ENCODE data around the gene AKR1B1. TPM values are rescaled to one million over a fixed set of nuclear protein-coding genes. Genes with fewer than 3 reads are reported as not detected.

Gene AKR1B1
- total RNA-seq (2014; rRNA removed; shearing (Covaris generic); ENCODE audit: low replicate concordance), result 58.4 and 96.2 TPM in 2 replicates

DNA sequence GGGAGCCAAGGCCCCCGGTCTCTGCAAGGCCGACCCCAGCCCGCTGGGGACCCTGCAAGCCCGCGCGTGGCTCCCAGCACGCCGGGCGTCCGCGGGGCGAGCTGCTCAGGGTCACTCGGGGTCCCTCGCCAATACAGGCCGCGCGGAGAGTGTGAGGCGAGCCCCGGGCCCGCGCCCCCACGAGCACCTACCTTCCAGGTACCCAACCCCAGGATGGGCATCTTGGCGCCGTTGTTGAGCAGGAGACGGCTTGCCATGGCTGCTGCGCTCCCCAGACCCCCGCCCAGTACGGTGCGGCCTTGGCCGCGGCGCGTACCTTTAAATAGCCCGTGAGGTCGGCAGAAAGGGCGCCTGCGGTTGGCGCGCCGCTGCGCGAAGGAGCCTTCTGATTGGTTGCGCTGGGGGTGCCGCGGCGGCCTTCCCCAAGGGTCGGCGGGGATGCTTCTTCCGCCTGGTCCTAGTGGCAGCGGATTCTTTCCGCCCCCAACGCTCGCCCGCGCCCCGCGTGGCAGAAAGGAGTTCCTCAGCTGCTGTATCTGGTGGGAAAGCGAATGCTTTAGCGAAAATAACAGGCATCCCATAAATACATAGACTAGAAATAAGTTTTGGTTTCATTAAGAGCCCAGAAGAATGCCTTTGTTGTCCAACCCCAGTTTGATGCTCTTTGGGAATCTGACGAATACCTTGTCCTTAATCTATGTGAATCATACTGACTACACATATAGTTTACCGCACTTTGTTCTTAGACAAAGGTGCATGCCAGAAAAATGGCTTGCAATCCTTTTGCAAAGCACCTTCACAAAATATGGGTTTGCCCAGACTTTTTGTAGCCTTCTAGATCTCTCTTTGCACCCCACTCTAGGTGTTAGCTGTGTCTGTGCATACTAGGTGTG is at the start of gene AKR1B1:
Gene AKR1B1 (minus strand): TSS at position 295 of the 893 bp plus-strand sequence. CDS start 38 bp downstream, at position 257.
- Histone ChIP-seq H3K9me2 (replicated peaks; ENCODE audit: insufficient read depth, low read length) (no peaks in the 10 kb centered on the region), H2AFZ (ENCODE audit: low read length) (peak within 1 kb of the TSS; percentile 97), H3K27me3 (ENCODE audit: low read length) (no peaks in the 10 kb centered on the region; the same call in 1 of the 2 replicates), H3K27ac (ENCODE audit: low read length) (peak within 1 kb of the TSS; percentile 20; the same call in 1 of the 2 replicates), H3K36me3 (ENCODE audit: insufficient read depth, low read length) (no peaks in the 10 kb centered on the region), H3K4me2 (ENCODE audit: low read depth, low read length, poor library complexity, severe bottlenecking) (peak within 1 kb of the TSS; percentile 77), H3K79me2 (ENCODE audit: low read length) (peaks cover 44% of the 10 kb centered on the region), H4K20me1 (ENCODE audit: insufficient read depth, low read depth, low read length) (no peaks in the 10 kb centered on the region), H3K4me3 (ENCODE audit: low read length) (peak within 1 kb of the TSS; percentile 93), H3K4me1 (ENCODE audit: low read length) (peaks cover 17% of the 10 kb centered on the region), H3K9me3 (ENCODE audit: low read length) (peaks cover 7% of the 10 kb centered on the region), H3K9ac (ENCODE audit: low read length) (peak within 1 kb of the TSS; percentile 91)
- peak; percentile 97 for DNase-seq

DNA sequence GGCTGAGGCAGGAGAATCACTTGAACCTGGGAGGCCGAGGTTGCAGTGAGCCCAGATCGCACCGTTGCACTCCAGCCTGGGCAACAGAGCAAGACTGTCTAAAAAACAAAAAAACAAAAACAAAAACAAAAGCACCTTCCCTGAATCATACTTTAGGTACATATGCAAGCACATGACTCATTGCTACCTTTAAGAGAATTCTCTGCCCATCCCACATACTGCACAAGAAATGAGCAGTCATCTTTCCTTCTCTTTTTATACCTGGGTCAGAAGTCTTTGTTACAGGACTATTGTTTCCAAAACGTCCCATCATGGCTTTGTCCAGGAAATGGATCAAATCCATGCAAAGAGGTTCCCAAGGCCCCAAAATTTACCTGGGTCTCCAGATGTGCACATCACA is 47.0 kb upstream of the AKR1B1 start:
- Histone ChIP-seq H3K79me2 (ENCODE audit: low read length) (no peaks in the 10 kb centered on the region), H3K9me2 (replicated peaks; ENCODE audit: insufficient read depth, low read length) (no peaks in the 10 kb centered on the region), H3K4me3 (ENCODE audit: low read length) (no peak overlapping the region), H4K20me1 (ENCODE audit: insufficient read depth, low read depth, low read length) (no peaks in the 10 kb centered on the region), H3K36me3 (ENCODE audit: insufficient read depth, low read length) (no peaks in the 10 kb centered on the region), H3K4me2 (ENCODE audit: low read depth, low read length, poor library complexity, severe bottlenecking) (no peak overlapping the region), H2AFZ (ENCODE audit: low read length) (no peak overlapping the region), H3K9ac (ENCODE audit: low read length) (no peak overlapping the region), H3K27me3 (ENCODE audit: low read length) (no peaks in the 10 kb centered on the region), H3K27ac (ENCODE audit: low read length) (no peak overlapping the region), H3K9me3 (ENCODE audit: low read length) (no peaks in the 10 kb centered on the region), H3K4me1 (ENCODE audit: low read length) (no peaks in the 10 kb centered on the region)
- DNase-seq, result no peak

DNA sequence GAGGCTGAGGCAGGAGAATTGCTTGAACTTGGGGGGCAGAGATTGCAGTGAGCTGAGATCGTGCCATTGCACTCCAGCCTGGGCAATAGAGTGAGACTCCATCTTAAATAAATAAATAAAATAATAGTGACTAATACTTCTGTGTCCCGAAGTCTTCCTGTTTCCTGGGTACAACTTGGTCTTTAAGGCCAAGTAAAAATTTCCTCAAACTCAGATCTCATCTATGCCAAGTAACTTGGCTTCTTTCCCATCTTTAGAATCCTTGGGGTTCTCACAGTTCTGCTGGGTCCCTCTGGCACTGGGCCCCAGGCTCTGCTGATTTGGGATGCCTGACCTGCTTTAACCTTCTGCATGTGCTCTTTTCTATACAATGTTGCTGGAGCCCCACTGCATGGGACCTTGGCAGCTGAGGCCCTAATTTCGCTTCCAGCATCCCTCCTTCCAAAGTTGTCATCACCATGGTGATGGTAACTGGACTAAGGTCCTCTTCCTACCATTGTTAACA is 45.8 kb upstream of the AKR1B1 start:
- Histone ChIP-seq H3K9me3 (ENCODE audit: low read length) (no peaks in the 10 kb centered on the region), H3K27me3 (ENCODE audit: low read length) (no peaks in the 10 kb centered on the region), H4K20me1 (ENCODE audit: insufficient read depth, low read depth, low read length) (no peaks in the 10 kb centered on the region), H3K9me2 (replicated peaks; ENCODE audit: insufficient read depth, low read length) (no peaks in the 10 kb centered on the region), H3K27ac (ENCODE audit: low read length) (no peak overlapping the region), H3K4me1 (ENCODE audit: low read length) (no peaks in the 10 kb centered on the region), H2AFZ (ENCODE audit: low read length) (no peak overlapping the region), H3K36me3 (ENCODE audit: insufficient read depth, low read length) (no peaks in the 10 kb centered on the region), H3K4me3 (ENCODE audit: low read length) (no peak overlapping the region), H3K9ac (ENCODE audit: low read length) (no peak overlapping the region), H3K4me2 (ENCODE audit: low read depth, low read length, poor library complexity, severe bottlenecking) (no peak overlapping the region), H3K79me2 (ENCODE audit: low read length) (no peaks in the 10 kb centered on the region)
- DNase-seq, result no peak

DNA sequence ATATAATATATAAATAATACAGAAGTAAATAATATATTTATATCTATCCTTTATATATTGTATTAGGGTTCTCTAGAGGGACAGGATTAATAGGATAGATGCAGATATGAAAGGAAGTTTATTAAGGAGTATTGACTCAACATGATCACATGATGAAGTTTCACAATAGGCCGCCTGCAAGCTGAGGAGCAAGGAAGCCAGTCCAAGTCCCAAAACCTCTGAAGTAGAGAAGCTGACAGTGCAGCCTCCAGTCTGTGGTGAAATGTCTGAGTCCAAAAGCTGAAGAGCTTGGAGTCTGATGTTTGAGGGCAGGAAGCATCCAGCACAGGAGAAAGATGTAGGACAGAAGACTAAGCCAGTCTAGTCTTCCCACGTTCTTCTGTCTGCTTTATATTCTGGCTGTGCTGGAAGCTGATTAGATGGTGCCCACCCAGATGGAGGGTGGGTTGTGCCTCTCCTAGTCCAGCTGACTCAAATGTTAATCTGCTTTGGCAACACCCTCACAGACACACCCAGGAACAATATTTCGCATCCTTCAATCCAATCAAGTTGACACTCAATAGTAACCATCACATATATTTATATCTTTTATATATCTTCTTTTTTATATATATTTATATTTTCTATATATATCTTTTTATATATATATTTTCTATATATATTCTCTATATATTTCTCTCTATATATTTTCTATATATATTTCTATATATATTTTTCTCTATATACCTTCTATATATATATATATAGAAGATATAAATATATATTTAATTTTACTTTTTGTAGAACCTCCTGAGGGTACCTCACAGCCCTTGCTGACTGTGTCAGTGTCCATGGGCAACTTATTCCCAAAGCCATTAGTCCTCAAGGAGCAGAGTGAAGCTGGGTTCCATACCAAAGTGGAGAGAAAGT is 43.8 kb upstream of the AKR1B1 start:
- Histone ChIP-seq H3K79me2 (ENCODE audit: low read length) (no peaks in the 10 kb centered on the region), H2AFZ (ENCODE audit: low read length) (no peak overlapping the region)
- DNase-seq, result no peak

DNA sequence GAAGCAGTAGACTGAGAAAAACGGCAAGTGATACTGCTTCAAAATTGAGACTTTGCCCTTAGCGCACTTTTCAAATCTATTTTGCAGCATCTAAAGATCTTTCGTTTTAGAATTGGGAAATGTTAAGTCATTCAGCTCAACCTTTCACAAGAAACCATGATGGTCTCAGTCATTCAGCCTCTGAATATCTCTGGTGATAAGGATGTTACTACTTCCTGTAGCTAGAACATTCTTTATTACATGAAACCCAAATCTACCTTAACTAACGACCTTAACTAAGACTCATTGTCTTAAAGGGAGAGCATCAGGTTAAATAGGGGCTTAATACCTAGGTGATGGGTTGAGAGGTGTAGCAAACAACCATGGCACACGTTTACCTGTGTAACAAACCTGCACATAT is 42.1 kb upstream of the AKR1B1 start:
- Histone ChIP-seq H4K20me1 (ENCODE audit: insufficient read depth, low read depth, low read length) (no peaks in the 10 kb centered on the region), H2AFZ (ENCODE audit: low read length) (no peak overlapping the region)
- no peak for DNase-seq

More for the DNA sequence above, 43.8 kb upstream of the AKR1B1 start:
- Histone ChIP-seq H3K27me3 (ENCODE audit: low read length) (no peaks in the 10 kb centered on the region), H3K36me3 (ENCODE audit: insufficient read depth, low read length) (no peaks in the 10 kb centered on the region), H3K4me3 (ENCODE audit: low read length) (no peak overlapping the region), H3K9ac (ENCODE audit: low read length) (no peak overlapping the region), H4K20me1 (ENCODE audit: insufficient read depth, low read depth, low read length) (no peaks in the 10 kb centered on the region), H3K9me3 (ENCODE audit: low read length) (no peaks in the 10 kb centered on the region), H3K4me2 (ENCODE audit: low read depth, low read length, poor library complexity, severe bottlenecking) (no peak overlapping the region), H3K27ac (ENCODE audit: low read length) (no peak overlapping the region), H3K9me2 (replicated peaks; ENCODE audit: insufficient read depth, low read length) (no peaks in the 10 kb centered on the region), H3K4me1 (ENCODE audit: low read length) (no peaks in the 10 kb centered on the region)

DNA sequence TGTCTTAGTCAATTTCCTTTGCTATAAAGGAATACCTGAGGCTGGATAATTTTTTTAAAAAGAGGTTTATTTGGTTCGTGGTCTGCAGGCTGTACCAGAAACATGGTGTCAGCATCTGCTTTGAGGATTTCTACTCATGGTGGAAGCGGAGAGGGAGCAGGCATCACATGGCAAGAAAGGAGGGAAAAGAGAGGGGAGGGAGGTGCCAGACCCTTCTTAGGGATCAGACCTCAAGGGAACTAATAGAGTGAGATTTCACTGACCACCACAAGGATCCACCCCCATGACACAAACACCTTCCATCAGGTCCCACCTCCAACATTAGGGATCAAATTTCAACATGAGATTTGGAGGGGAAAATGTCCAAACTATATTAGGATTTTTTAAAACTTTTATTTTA is 41.5 kb upstream of the AKR1B1 start:
- Histone ChIP-seq H3K27me3 (ENCODE audit: low read length) (no peaks in the 10 kb centered on the region), H2AFZ (ENCODE audit: low read length) (no peak overlapping the region), H3K27ac (ENCODE audit: low read length) (no peak overlapping the region), H3K79me2 (ENCODE audit: low read length) (no peaks in the 10 kb centered on the region), H4K20me1 (ENCODE audit: insufficient read depth, low read depth, low read length) (no peaks in the 10 kb centered on the region), H3K4me1 (ENCODE audit: low read length) (no peaks in the 10 kb centered on the region), H3K4me2 (ENCODE audit: low read depth, low read length, poor library complexity, severe bottlenecking) (no peak overlapping the region), H3K9me3 (ENCODE audit: low read length) (no peaks in the 10 kb centered on the region), H3K9ac (ENCODE audit: low read length) (no peak overlapping the region), H3K9me2 (replicated peaks; ENCODE audit: insufficient read depth, low read length) (no peaks in the 10 kb centered on the region), H3K4me3 (ENCODE audit: low read length) (no peak overlapping the region), H3K36me3 (ENCODE audit: insufficient read depth, low read length) (no peaks in the 10 kb centered on the region)
- DNase-seq, result no peak

More for the DNA sequence above, 42.1 kb upstream of the AKR1B1 start:
- no peak overlapping the region for H3K27ac ChIP-seq (ENCODE audit: low read length)
- H3K79me2 ChIP-seq (ENCODE audit: low read length), result no peaks in the 10 kb centered on the region
- H3K4me2 ChIP-seq (ENCODE audit: low read depth, low read length, poor library complexity, severe bottlenecking), result no peak overlapping the region
- H3K4me3 ChIP-seq (ENCODE audit: low read length), result no peak overlapping the region
- H3K9me3 ChIP-seq (ENCODE audit: low read length), result no peaks in the 10 kb centered on the region
- no peaks in the 10 kb centered on the region for H3K36me3 ChIP-seq (ENCODE audit: insufficient read depth, low read length)
- H3K9ac ChIP-seq (ENCODE audit: low read length), result no peak overlapping the region
- H3K4me1 ChIP-seq (ENCODE audit: low read length), result no peaks in the 10 kb centered on the region
- no peaks in the 10 kb centered on the region for H3K27me3 ChIP-seq (ENCODE audit: low read length)
- no peaks in the 10 kb centered on the region for H3K9me2 ChIP-seq (replicated peaks; ENCODE audit: insufficient read depth, low read length)

DNA sequence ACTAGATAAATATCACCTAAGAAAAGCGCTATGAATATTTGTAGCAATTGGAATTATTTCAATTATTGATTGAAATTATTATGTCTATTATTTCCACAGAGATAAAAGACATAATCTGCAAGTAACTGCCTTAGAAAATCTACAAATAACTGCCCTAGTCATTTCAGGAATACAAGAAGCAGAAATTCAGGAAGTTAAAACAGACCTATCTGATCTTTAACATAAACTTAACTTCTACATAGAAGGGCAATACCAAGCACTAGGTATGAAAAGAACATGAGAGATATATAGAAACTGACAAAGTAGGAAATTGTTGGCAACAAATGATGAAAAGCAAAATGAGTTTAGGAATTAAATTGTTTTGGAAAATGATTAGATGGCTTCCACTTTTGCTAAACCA is 36.6 kb upstream of the AKR1B1 start:
- no peak overlapping the region for H2AFZ ChIP-seq (ENCODE audit: low read length)
- no peaks in the 10 kb centered on the region for H3K27me3 ChIP-seq (ENCODE audit: low read length)
- no peak overlapping the region for H3K9ac ChIP-seq (ENCODE audit: low read length)
- H3K27ac ChIP-seq (ENCODE audit: low read length), result no peak overlapping the region
- no peaks in the 10 kb centered on the region for H3K79me2 ChIP-seq (ENCODE audit: low read length)
- no peak for DNase-seq
- no peak overlapping the region for H3K4me3 ChIP-seq (ENCODE audit: low read length)
- no peaks in the 10 kb centered on the region for H3K4me1 ChIP-seq (ENCODE audit: low read length)
- no peaks in the 10 kb centered on the region for H3K9me3 ChIP-seq (ENCODE audit: low read length)
- H3K4me2 ChIP-seq (ENCODE audit: low read depth, low read length, poor library complexity, severe bottlenecking), result no peak overlapping the region
- no peaks in the 10 kb centered on the region for H3K9me2 ChIP-seq (replicated peaks; ENCODE audit: insufficient read depth, low read length)
- H4K20me1 ChIP-seq (ENCODE audit: insufficient read depth, low read depth, low read length), result no peaks in the 10 kb centered on the region
- H3K36me3 ChIP-seq (ENCODE audit: insufficient read depth, low read length), result no peaks in the 10 kb centered on the region

DNA sequence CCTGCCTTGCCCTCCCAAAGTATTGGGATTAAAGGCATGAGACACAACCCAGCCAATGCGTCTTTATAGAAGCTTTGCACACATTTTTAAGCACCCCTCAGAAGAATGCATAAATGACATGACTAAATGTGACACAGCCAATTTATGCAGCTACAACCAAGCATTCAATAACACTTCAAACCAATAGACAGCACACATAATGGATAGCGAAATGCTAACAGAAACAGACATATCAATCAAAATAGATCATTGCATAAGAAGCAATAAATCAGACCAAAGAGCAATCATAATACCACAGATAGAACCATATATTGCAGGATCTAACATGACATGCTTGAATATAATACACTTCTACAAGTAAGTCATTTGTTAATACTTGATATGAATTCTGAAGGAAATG is 34.2 kb upstream of the AKR1B1 start:
- Histone ChIP-seq H3K9me2 (replicated peaks; ENCODE audit: insufficient read depth, low read length) (no peaks in the 10 kb centered on the region), H3K79me2 (ENCODE audit: low read length) (no peaks in the 10 kb centered on the region), H3K27me3 (ENCODE audit: low read length) (no peaks in the 10 kb centered on the region), H3K4me1 (ENCODE audit: low read length) (no peaks in the 10 kb centered on the region), H3K4me2 (ENCODE audit: low read depth, low read length, poor library complexity, severe bottlenecking) (no peak overlapping the region), H4K20me1 (ENCODE audit: insufficient read depth, low read depth, low read length) (no peaks in the 10 kb centered on the region), H2AFZ (ENCODE audit: low read length) (no peak overlapping the region), H3K27ac (ENCODE audit: low read length) (no peak overlapping the region), H3K9me3 (ENCODE audit: low read length) (no peaks in the 10 kb centered on the region), H3K4me3 (ENCODE audit: low read length) (no peak overlapping the region), H3K36me3 (ENCODE audit: insufficient read depth, low read length) (no peaks in the 10 kb centered on the region), H3K9ac (ENCODE audit: low read length) (no peak overlapping the region)
- DNase-seq, result no peak

Data from Karpas-422 (cell line).